Karpas-422 (cell line): Measurements from ENCODE around the gene MAP3K21. TPM values are rescaled to one million over a fixed set of nuclear protein-coding genes. Genes with fewer than 3 reads are reported as not detected.

Experiments
- DNase-seq: peaks from one replicate; pipeline ENCODE4 v3.0.0-alpha.2; 2015
- H2AFZ ChIP-seq: fragments of 200-600 bp; sonication (generic); 2 replicates; pipeline ENCODE4 v1.6.1; 2014; ENCODE audit warnings: antibody characterized with exemption, low read length, mixed read lengths
- H3K27ac ChIP-seq: fragments of 200-600 bp; sonication (generic); 2 replicates; pipeline ENCODE4 v1.5.1; 2014; ENCODE audit warnings: mild to moderate bottlenecking, low read length, moderate library complexity
- H3K27me3 ChIP-seq: fragments of 200-600 bp; sonication (generic); 2 replicates; pipeline ENCODE4 v1.6.1; 2014; ENCODE audit warnings: low read length, mixed read lengths
- H3K36me3 ChIP-seq: fragments of 200-600 bp; sonication (generic); 2 replicates; pipeline ENCODE4 v1.6.1; 2014; ENCODE audit warnings: low read length, mixed read lengths; ENCODE audit not compliant: insufficient read depth
- H3K4me1 ChIP-seq: fragments of 200-600 bp; sonication (generic); 2 replicates; pipeline ENCODE4 v1.6.1; 2014; ENCODE audit warnings: mild to moderate bottlenecking, low read length, mixed read lengths
- H3K4me2 ChIP-seq: fragments of 200-600 bp; sonication (generic); 2 replicates; pipeline ENCODE4 v1.6.1; 2014; ENCODE audit warnings: low read length, low read depth, mild to moderate bottlenecking; ENCODE audit not compliant: poor library complexity, severe bottlenecking
- H3K4me3 ChIP-seq: fragments of 200-600 bp; sonication (generic); 2 replicates; pipeline ENCODE4 v1.5.1; 2014; ENCODE audit warnings: mild to moderate bottlenecking, antibody characterized with exemption, low read length, mixed read lengths
- H3K79me2 ChIP-seq: fragments of 200-600 bp; sonication (generic); 2 replicates; pipeline ENCODE4 v1.6.1; 2014; ENCODE audit warnings: mild to moderate bottlenecking, low read length, mixed read lengths
- H3K9ac ChIP-seq: fragments of 200-600 bp; sonication (generic); 2 replicates; pipeline ENCODE4 v1.6.0; 2014; ENCODE audit warnings: low read length
- H3K9me2 ChIP-seq: fragments of 200-600 bp; sonication (generic), shearing (Covaris generic); replicated peaks from 2 replicates; pipeline ENCODE4 v1.6.0; 2014; ENCODE audit warnings: mild to moderate bottlenecking, low read length, moderate library complexity; ENCODE audit not compliant: insufficient read depth
- H3K9me3 ChIP-seq: fragments of 300-700, 200-600 bp; sonication (generic); 2 replicates; pipeline ENCODE4 v1.6.1; 2014; ENCODE audit warnings: low read length, mixed read lengths
- H4K20me1 ChIP-seq: fragments of 200-600 bp; sonication (generic); 2 replicates; pipeline ENCODE4 v1.6.1; 2014; ENCODE audit warnings: mild to moderate bottlenecking, antibody characterized with exemption, low read length, low read depth; ENCODE audit not compliant: insufficient read depth
- total RNA-seq: library from RNA; depleted of rRNA; stranded (reverse); fragments of >200 nt; shearing (Covaris generic); gene quantifications from 2 replicates; pipeline ENCODE4 v1.2.3, GENCODE V29; 2014; ENCODE audit warnings: low replicate concordance; rRNA removed

The MAP3K21 gene
- total RNA-seq, 1 experiment from 2014 or later: 3.4 TPM

- no peaks in the 10 kb centered on the region for H3K27me3 ChIP-seq
- H3K27ac ChIP-seq: no peak overlapping the region
- H3K36me3 ChIP-seq: no peaks in the 10 kb centered on the region
- H4K20me1 ChIP-seq: no peaks in the 10 kb centered on the region
- H3K9me3 ChIP-seq: no peaks in the 10 kb centered on the region
- no peaks in the 10 kb centered on the region for H3K4me1 ChIP-seq
- H3K9me2 ChIP-seq: no peaks in the 10 kb centered on the region
- H3K9ac ChIP-seq: no peak overlapping the region
- no peak overlapping the region for H3K4me3 ChIP-seq
- no peak overlapping the region for H2AFZ ChIP-seq
- DNase-seq: no peak
- no peaks in the 10 kb centered on the region for H3K79me2 ChIP-seq
- no peak overlapping the region for H3K4me2 ChIP-seq
Observed at GRCh38 chr1:233432916-233433315, 105.4 kb downstream of the MAP3K21 start.

- Histone ChIP-seq H3K79me2 (no peaks in the 10 kb centered on the region), H4K20me1 (no peaks in the 10 kb centered on the region), H3K4me3 (no peak overlapping the region), H3K9ac (no peak overlapping the region), H3K9me3 (no peaks in the 10 kb centered on the region), H3K9me2 (no peaks in the 10 kb centered on the region), H3K36me3 (no peaks in the 10 kb centered on the region), H3K4me1 (no peaks in the 10 kb centered on the region), H3K4me2 (no peak overlapping the region), H3K27ac (no peak overlapping the region), H3K27me3 (no peaks in the 10 kb centered on the region), H2AFZ (no peak overlapping the region)
- no peak for DNase-seq
Observed at GRCh38 chr1:233433436-233434210, 106.1 kb downstream of the MAP3K21 start.

Other genes with a start within 250 kb of the MAP3K21 start
- 49.1 and 96.2 TPM in 2 replicates for gene PCNX2, start 32.0 kb upstream of the MAP3K21 start, total RNA-seq